Stimulated activated CD4-positive, alpha-beta T cell treated with anti-CD3 and anti-CD28 coated beads, TNF-alpha, amount 100 ng/mL, for 24 hours (primary cell): ENCODE data around the gene MYBPC2.
"Not testable (repeated sequence)": the region's sequence is repeated elsewhere in the genome, so short reads cannot be mapped to it uniquely, and the experiment has no call there.

Experiments used
- DNase-seq, 3 experiments: peaks; one replicate each; pipeline ENCODE4 v3.0.0-alpha.2; 2020; ENCODE audit warnings: low read depth in 3 of 3

MYBPC2 gene

GRCh38 chr19:50432221-50433028 is at the start of gene MYBPC2:
Gene MYBPC2, plus strand, starts transcription at chr19:50432892. Its CDS starts 62 bp downstream, at chr19:50432954.
- DNase-seq = no peak

- no peak for DNase-seq
These were observed 49.5 kb upstream of the MYBPC2 start for GRCh38 chr19:50383001-50383851.

DNA sequence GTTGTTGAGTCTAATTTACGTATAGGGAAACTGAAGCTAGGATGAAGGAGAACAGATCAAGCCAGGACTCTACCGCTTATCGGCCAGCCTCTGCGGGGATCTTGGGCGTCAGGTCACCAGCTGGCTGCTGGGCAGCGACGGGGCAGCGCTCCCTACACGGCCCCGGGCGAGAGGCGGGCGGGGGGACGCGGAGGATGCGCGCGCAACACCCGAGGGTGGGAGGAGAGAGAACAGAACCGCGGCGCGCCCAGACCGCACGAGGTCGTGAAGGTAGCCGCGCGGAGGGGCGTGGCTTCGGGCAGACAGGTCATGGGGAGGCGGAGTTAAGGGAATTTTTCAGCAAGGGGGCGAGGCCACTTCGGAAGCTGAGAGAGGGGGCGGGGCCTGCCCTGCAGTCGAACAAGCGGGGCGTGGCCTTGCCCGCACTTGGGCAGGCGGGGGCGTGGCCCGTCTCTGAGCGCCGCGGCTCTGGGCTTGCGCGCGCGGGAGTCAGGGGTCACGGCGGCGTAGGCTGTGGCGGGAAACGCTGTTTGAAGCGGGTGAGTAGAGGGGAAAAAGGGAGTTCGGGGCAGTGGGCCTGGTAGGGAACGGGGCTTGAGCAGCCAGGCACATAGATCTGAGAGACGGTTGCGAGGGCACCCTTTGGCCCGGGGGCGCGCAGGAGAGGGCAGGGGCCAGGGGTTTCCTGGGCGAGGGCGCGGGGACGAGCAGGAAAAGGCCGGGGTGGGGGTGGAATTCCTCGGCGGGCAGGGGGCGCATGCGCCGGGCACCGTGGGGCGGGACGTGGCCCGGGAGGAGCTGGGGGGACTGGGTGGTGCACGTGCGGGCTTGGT is 48.6 kb upstream of the MYBPC2 start, which contains the start of gene POLD1:
TSS of gene POLD1 (plus strand) at position 496 of the 833 bp plus-strand sequence. CDS start 14,505 bp downstream, outside the sequence.
- peak; percentile 98 to 99 (median 98) for DNase-seq

DNA sequence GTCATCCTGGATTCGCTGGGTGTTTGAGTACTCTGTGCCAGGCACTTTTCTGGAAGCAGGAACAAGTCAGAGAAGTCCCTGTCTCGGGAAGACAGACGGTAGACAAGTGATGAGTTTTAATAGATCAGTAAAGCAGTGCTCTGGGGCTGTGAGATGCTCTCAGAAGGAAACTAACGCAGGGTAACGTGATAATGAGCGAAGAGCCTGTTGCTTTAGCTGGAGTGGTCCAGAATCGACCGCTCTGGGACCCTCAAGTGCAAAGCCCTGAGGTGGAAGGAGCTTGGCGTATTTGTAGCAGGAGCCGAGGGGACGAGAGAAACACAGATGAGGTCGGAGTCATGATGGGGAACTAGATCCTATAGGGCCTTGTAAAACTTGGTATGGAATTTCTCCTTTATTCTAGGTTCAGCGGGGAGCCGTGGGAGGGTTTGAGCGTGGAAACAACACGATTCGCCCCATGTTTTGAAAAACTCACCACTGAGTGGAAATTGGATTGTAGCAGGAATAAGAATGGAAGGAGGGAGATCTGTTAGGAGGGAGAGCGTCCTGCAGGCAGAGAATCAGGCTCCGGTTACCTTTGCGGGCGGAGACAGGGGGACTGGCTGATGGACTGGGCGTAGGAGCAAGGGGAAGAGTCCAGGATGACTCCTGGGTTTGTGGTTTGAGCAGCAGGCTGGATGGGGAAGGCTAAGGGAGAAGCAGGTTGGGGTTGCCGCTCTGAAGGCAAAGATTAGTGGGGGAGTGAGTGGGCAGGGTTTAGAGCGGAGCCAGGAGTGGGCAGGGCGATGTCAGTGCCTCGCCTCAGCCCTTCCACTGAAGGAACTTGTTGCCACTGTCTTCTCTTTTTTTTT is 47.8 kb upstream of the MYBPC2 start:
- DNase-seq = no peak

DNA sequence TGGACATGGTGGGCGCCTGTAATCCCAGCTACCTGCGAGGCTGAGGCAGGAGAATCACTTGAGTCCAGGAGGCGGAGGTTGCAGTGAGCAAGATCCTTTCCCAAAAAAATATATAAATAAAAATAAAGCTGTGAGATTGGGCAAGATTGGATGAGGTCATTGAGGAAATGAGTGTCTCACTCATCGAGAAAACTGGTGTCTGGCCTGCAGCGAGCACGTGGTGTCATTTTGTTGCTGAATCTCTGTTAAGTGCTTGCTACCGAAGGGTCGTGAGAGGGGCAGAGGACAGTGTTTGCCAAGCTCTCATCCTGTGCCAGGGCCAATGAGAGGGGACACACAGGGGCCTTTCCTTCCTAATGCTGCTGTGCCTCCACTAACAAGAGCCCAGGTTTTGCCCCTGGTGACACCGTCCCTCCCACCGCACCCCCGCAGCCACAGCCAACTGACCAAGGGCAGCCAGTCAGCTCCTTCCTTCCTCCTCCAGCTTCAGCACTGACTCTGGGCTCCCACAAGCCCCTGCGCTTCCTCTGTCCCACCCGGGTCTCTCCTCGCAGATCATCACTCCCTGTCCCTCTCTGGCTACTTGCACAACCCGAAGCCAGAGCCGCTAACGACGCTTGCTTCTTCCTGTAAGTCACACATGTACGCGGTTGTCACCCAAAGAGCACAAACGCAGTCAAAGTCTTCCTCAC is 45.4 kb upstream of the MYBPC2 start:
- DNase-seq = no peak

- no peak for DNase-seq
These were observed 44.8 kb upstream of the MYBPC2 start for GRCh38 chr19:50387868-50388245.

DNA sequence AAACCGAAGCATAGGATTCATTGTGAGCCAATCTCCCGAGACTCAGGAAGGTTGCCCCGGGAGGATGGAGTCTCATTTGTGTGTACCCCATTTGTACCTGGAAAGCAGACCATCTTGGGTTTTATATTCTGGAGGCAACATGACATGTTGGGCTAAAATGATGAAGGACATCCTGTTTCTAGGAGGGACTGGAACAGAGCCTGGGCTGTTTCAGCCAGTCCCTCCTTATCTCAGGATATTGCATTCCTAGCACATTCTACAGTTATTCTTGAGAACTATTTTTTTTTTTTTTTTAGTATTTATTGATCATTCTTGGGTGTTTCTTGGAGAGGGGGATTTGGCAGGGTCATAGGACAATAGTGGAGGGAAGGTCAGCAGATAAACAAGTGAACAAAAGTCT is 42.4 kb upstream of the MYBPC2 start:
- DNase-seq = not testable (repeated sequence)

DNA sequence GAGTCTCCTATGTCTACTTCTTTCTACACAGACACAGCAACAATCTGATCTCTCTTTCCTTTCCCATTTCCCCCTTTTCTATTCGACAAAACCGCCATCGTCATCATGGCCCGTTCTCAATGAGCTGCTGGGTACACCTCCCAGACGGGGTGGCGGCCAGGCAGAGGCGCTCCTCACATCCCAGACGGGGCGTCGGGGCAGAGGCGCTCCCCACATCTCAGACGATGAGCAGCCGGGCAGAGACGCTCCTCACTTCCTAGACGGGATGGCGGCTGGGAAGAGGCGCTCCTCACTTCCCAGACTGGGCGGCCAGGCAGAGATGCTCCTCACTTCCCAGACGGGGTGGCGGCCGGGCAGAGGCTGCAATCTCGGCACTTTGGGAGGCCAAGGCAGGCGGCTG is 41.7 kb upstream of the MYBPC2 start:
- DNase-seq = not testable (repeated sequence)

- no peak for DNase-seq
These were observed 39.9 kb upstream of the MYBPC2 start for GRCh38 chr19:50392759-50393158.

- no peak for DNase-seq
These were observed 39.1 kb upstream of the MYBPC2 start for GRCh38 chr19:50393589-50393988.

- DNase-seq = no peak
These were observed 38.7 kb upstream of the MYBPC2 start for GRCh38 chr19:50394017-50394416.

- DNase-seq = no peak
These were observed 33.9 kb upstream of the MYBPC2 start for GRCh38 chr19:50398675-50399367.

- no peak for DNase-seq
These were observed 33.3 kb upstream of the MYBPC2 start for GRCh38 chr19:50399368-50399745.

- DNase-seq = no peak
These were observed 30.9 kb upstream of the MYBPC2 start for GRCh38 chr19:50401605-50402450.

- no peak for DNase-seq
These were observed 30.0 kb upstream of the MYBPC2 start for GRCh38 chr19:50402544-50403301.

- no peak for DNase-seq
These were observed 26.4 kb upstream of the MYBPC2 start for GRCh38 chr19:50406156-50406820.

- no peak for DNase-seq
These were observed 25.9 kb upstream of the MYBPC2 start for GRCh38 chr19:50406829-50407228.
